Stimulated activated CD4-positive, alpha-beta T cell treated with anti-CD3 and anti-CD28 coated beads, Interleukin-12 subunit alpha, Interleukin-12 subunit beta, amount 100 ng/mL, for 48 hours (primary cell): ENCODE results near the gene MS4A4A.

Source experiments
- DNase-seq, 3 donors: peaks; one replicate each; pipeline ENCODE4 v3.0.0-alpha.2; 2020; ENCODE audit warnings: low read depth in 2 of 3, low spot score in 1 of 3

MS4A4A gene

GRCh38 chr11:60347084-60347797 lies 66.8 kb downstream of the MS4A4A start:
- no peak for DNase-seq

- DNase-seq, result no peak
These were observed 67.7 kb downstream of the MS4A4A start for GRCh38 chr11:60348116-60348515.

DNA sequence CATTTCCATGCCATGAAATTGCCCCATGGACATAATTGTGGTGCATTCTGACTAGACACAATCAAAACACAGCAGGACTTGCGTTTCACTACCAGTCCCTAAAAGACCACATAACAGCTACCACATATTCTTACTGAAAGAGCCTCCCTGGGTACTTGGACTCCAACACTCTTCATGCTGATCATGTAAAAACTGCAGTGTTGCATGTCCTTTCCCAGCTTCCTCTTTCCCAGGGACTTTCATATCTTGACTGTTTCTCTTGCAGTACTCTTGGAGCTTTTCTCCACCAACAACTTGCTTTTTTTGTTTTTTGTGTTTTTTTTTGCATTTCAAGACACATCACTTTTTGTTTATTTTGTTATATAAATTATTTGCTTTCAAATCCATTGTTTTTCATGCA lies 69.5 kb downstream of the MS4A4A start:
- DNase-seq, result no peak

- no peak for DNase-seq
These were observed 77.3 kb downstream of the MS4A4A start for GRCh38 chr11:60357771-60358170.
